GM12872 (cell line): Measurements from ENCODE around the gene CBR3.
A peak's percentile ranks its signal among the peaks of the same experiment; 100 is the strongest.

Source experiments
- CTCF ChIP-seq: IDR thresholded peaks from 3 replicates; pipeline ENCODE4 v1.5.1; 2011; ENCODE audit warnings: low read depth, mild to moderate bottlenecking, low read length, moderate library complexity; ENCODE audit not compliant: insufficient read depth

The CBR3 gene

GRCh38 chr21:36097427-36098181 lies 37.3 kb upstream of the CBR3 start:
- no peak for TF ChIP-seq CTCF

- TF ChIP-seq CTCF: no peak
Measured at GRCh38 chr21:36098182-36098532, 36.7 kb upstream of the CBR3 start.

- no peak for TF ChIP-seq CTCF
Measured at GRCh38 chr21:36099000-36099399, 35.9 kb upstream of the CBR3 start.

- no peak for TF ChIP-seq CTCF
Measured at GRCh38 chr21:36100971-36101641, 33.8 kb upstream of the CBR3 start.

- TF ChIP-seq CTCF: no peak
Measured at GRCh38 chr21:36103434-36103833, 31.4 kb upstream of the CBR3 start.

- peak; percentile 43; the same call in 1 of the 3 replicates for TF ChIP-seq CTCF
Measured at GRCh38 chr21:36104317-36105300, 30.3 kb upstream of the CBR3 start.

- TF ChIP-seq CTCF: no peak
Measured at GRCh38 chr21:36105327-36105842, 29.5 kb upstream of the CBR3 start.
